Testis (tissue), 5 donors: Measurements from ENCODE around the gene SLC17A5. TPM values are rescaled to one million over a fixed set of nuclear protein-coding genes. Genes with fewer than 3 reads are reported as not detected.

Experiments used
- DNase-seq: peaks from one replicate; pipeline ENCODE4 v3.0.0-alpha.2; 2019
- H3K27ac ChIP-seq, 2 donors: fragments of 200-600 bp; sonication (generic); one replicate each; pipeline ENCODE4 v1.5.1; 2019
- H3K27me3 ChIP-seq: fragments of 200-600 bp; sonication (generic); one replicate; pipeline ENCODE4 v1.5.1; 2019
- H3K36me3 ChIP-seq: fragments of 200-600 bp; sonication (generic); one replicate; pipeline ENCODE4 v1.5.1; 2017; ENCODE audit warnings: low read depth; ENCODE audit errors: missing control alignments
- H3K4me1 ChIP-seq: fragments of 200-600 bp; sonication (generic); one replicate; pipeline ENCODE4 v1.5.1; 2019
- H3K4me3 ChIP-seq, 2 donors: fragments of 200-600 bp; sonication (generic); one replicate each; pipeline ENCODE4 v1.5.1; 2017 to 2019
- H3K9me3 ChIP-seq: fragments of 200-600 bp; sonication (generic); one replicate; pipeline ENCODE4 v1.5.1; 2017
- POLR2A ChIP-seq: fragments of 450-650 bp; IDR thresholded peaks from one replicate; pipeline ENCODE4 v1.6.1; 2017; ENCODE audit warnings: antibody characterized with exemption, mild to moderate bottlenecking, moderate library complexity
- WGBS, 2 donors: methylation state at CpG; one replicate each; pipeline ENCODE4 v1.1.5; 2018; 5-methylcytosine and 5-hydroxymethylcytosine counted together
- intact Hi-C: fragments of 100-400 bp; cut with DNase I; formaldehyde crosslinking; loops from one replicate; pipeline ENCODE4 v1.15.1; 2023; ENCODE audit warnings: low total_unique reads
- long read RNA-seq, 2 donors: transcript quantifications; one replicate each; lab custom pipeline, GENCODE V29; 2026
- polyA plus RNA-seq: library from polyadenylated mRNA; stranded (reverse); fragments of 350-450 nt; fragmentation: Illumina TruSeq; extraction: RNeasy Lipid Tissue Mini Kit (QIAGEN cat#74804); gene quantifications from one replicate; pipeline ENCODE4 v1.2.3, GENCODE V29; 2014; ENCODE audit warnings: low read depth, low replicate concordance; ENCODE audit not compliant: insufficient read depth
- total RNA-seq, 2 donors: library from RNA; depleted of rRNA; stranded (reverse); fragments of >200 nt; gene quantifications; one replicate each; pipeline ENCODE4 v1.2.3, GENCODE V29; 2016
- TF ChIP-seq, protein P1 (sequence below), 3 experiments: fragments of 450-650 bp in 2 of 3; fragments of 200-600 bp in 1 of 3; sonication (generic) in 1 of 3; IDR thresholded peaks; one replicate each; pipeline ENCODE4 v1.5.1; 2016 to 2019; ENCODE audit warnings: antibody characterized with exemption in 3 of 3, mild to moderate bottlenecking in 2 of 3, moderate library complexity in 1 of 3

SLC17A5 gene
- total RNA-seq (10 to 100 TPM in 1 of 2 donors, 1 to 10 TPM in 1; 8.7 to 16.1 TPM), polyA plus RNA-seq (12.5 TPM)
- long read RNA-seq, donor 1, partial matches to known transcripts, result 0 of 1 reads
- long read RNA-seq, donor 1, other reads (novel, unspliced or antisense), result 0 of 1 reads
- long read RNA-seq, donor 2, partial matches to known transcripts, result 0 of 1 reads
- long read RNA-seq, donor 2, other reads (novel, unspliced or antisense), result 0 of 1 reads

DNA sequence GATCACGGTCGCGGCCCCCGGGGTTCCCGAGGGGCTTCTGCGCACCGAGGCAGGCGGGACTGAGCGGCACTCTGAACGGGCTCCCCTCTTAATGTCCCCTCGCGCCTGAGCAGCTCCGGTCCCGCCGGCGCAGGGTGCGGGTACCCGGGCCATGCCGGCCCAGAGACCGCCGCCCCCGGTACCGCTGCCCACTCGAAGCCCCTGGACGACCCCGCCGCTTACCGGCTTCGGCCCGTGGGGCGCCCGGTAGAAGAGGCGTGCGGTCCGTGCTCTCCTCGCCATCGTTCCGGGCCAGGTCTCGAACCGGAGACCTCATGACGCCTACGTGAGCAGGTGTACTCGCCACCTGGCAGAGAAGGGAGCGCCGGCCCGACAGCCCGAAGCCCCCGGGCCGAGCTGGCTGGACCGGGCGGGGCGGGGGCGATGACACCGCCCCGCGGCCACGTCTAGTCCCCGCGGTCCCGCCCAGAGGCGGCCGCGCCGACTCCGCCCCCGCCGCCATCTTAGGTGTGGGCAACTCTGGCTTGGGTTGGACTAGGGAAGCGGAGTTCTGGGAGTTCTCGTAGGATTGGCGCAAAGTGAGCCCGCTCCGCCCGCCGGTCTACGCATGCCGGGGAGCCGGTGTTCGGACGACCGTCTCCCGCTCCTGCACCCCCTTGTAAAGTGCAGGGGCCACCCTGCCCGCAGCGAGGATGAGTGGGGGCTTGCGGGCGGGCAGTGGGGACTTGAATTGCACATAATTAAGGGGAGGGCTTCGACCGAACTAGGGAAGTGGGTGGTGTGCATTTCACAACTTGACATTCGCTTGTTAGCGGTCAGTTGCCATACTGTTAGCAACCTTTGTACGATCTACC is at the start of gene SLC17A5:
SLC17A5 (minus strand) TSS at position 422 of the 854 bp plus-strand sequence; CDS start at position 316, 106 bp downstream.
- Histone ChIP-seq H3K27me3 (no peaks in the 10 kb centered on the region), H3K4me3 (peak within 1 kb of the TSS; percentile 99 to 100), H3K27ac (peak within 1 kb of the TSS; percentile 93 to 95), H3K4me1 (peaks cover 13% of the 10 kb centered on the region), H3K9me3 (no peaks in the 10 kb centered on the region), H3K36me3 (no peaks in the 10 kb centered on the region)
- WGBS, 2 donors, result 0% methylated on average over 24 to 57 of the region's 90 CpGs
- DNase-seq, result peak; percentile 95
- TF ChIP-seq, protein P1, sequence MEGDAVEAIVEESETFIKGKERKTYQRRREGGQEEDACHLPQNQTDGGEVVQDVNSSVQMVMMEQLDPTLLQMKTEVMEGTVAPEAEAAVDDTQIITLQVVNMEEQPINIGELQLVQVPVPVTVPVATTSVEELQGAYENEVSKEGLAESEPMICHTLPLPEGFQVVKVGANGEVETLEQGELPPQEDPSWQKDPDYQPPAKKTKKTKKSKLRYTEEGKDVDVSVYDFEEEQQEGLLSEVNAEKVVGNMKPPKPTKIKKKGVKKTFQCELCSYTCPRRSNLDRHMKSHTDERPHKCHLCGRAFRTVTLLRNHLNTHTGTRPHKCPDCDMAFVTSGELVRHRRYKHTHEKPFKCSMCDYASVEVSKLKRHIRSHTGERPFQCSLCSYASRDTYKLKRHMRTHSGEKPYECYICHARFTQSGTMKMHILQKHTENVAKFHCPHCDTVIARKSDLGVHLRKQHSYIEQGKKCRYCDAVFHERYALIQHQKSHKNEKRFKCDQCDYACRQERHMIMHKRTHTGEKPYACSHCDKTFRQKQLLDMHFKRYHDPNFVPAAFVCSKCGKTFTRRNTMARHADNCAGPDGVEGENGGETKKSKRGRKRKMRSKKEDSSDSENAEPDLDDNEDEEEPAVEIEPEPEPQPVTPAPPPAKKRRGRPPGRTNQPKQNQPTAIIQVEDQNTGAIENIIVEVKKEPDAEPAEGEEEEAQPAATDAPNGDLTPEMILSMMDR (IDR thresholded peaks at IDR 0.05), result no peak
- TF ChIP-seq POLR2A, result no peak
- intact Hi-C loops, result no loop called here

- no peak for TF ChIP-seq POLR2A
- TF ChIP-seq, protein P1 (IDR thresholded peaks at IDR 0.05), result no peak
- no peak for DNase-seq
- intact Hi-C loops, result no loop called here
- no peaks in the 10 kb centered on the region for H3K4me1 ChIP-seq
- no peaks in the 10 kb centered on the region for H3K9me3 ChIP-seq
- H3K27me3 ChIP-seq, result no peaks in the 10 kb centered on the region
- H3K36me3 ChIP-seq, result no peaks in the 10 kb centered on the region
- WGBS, 2 donors, result 79 to 92% methylated on average over 1 of the region's 1 CpG
- no peak overlapping the region for H3K4me3 ChIP-seq
- H3K27ac ChIP-seq, result no peak overlapping the region
Observed at GRCh38 chr6:73703466-73703865, 49.7 kb upstream of the SLC17A5 start.

- intact Hi-C loops, result no loop called here
- no peaks in the 10 kb centered on the region for H3K4me1 ChIP-seq
- WGBS, 2 donors, result 90 to 98% methylated on average over 2 of the region's 2 CpGs
Observed at GRCh38 chr6:73702444-73702843, 48.7 kb upstream of the SLC17A5 start.

DNA sequence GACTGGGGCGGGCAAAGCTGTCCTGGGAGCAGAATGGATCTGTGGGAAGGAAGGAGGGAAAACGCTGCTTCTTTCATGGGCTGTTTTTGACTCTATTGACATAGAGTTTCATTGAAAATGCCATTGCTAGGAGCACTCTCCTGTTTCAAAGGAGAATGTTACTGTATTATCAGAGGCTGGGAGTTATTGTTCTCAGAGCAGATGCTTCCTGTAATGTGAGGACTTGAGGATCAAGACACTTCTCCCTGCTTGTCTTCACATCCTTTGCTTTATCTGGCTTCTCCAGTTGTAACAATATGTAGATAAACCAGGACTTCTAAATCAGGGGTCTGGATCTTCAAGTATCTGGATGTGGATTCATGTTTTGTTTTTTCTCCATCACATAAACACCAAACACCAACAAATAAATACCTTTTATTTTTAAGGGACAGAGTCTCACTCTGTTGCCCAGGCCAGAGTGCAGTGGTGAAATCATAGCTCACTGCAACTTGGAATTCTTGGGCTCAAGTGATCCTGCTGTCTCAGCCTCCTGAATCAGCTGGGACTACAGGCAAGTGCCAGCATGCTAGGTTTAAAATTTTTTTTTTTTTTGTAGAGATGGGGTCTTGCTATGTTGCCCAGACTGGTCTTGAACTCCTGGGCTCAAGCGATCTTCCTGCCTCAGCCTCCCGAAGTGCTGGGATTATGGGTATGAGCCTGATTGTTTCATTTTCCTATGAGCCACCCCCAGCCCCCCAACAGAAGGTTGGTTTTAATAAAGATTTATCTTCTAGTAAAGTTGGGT is 46.1 kb upstream of the SLC17A5 start:
- H3K4me1 ChIP-seq, result no peaks in the 10 kb centered on the region
- TF ChIP-seq, protein P1 (IDR thresholded peaks at IDR 0.05), result no peak
- TF ChIP-seq POLR2A, result no peak
- intact Hi-C loops, result no loop called here
- H3K27me3 ChIP-seq, result no peaks in the 10 kb centered on the region
- no peak overlapping the region for H3K4me3 ChIP-seq
- H3K36me3 ChIP-seq, result no peaks in the 10 kb centered on the region
- no peak overlapping the region for H3K27ac ChIP-seq
- no peaks in the 10 kb centered on the region for H3K9me3 ChIP-seq
- DNase-seq, result no peak
- WGBS, 2 donors, result 78 to 88% methylated on average over 4 of the region's 4 CpGs

More at GRCh38 chr6:73702444-73702843, 48.7 kb upstream of the SLC17A5 start:
- DNase-seq, result no peak
- Histone ChIP-seq H3K9me3 (no peaks in the 10 kb centered on the region), H3K27ac (no peak overlapping the region), H3K36me3 (no peaks in the 10 kb centered on the region), H3K4me3 (no peak overlapping the region), H3K27me3 (no peaks in the 10 kb centered on the region)
- no peak for TF ChIP-seq POLR2A
